NCI-H446 treated with DMSO at 0.1 percent for 48 hours (cell line): ENCODE results near the gene IL23A.
"Not testable (repeated sequence)": the region's sequence is repeated elsewhere in the genome, so short reads cannot be mapped to it uniquely, and the experiment has no call there.

Source experiments
- DNase-seq: peaks from one replicate; lab custom pipeline; 2025; lab: John Stamatoyannopoulos, UW

The IL23A gene, protein sequence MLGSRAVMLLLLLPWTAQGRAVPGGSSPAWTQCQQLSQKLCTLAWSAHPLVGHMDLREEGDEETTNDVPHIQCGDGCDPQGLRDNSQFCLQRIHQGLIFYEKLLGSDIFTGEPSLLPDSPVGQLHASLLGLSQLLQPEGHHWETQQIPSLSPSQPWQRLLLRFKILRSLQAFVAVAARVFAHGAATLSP

DNA sequence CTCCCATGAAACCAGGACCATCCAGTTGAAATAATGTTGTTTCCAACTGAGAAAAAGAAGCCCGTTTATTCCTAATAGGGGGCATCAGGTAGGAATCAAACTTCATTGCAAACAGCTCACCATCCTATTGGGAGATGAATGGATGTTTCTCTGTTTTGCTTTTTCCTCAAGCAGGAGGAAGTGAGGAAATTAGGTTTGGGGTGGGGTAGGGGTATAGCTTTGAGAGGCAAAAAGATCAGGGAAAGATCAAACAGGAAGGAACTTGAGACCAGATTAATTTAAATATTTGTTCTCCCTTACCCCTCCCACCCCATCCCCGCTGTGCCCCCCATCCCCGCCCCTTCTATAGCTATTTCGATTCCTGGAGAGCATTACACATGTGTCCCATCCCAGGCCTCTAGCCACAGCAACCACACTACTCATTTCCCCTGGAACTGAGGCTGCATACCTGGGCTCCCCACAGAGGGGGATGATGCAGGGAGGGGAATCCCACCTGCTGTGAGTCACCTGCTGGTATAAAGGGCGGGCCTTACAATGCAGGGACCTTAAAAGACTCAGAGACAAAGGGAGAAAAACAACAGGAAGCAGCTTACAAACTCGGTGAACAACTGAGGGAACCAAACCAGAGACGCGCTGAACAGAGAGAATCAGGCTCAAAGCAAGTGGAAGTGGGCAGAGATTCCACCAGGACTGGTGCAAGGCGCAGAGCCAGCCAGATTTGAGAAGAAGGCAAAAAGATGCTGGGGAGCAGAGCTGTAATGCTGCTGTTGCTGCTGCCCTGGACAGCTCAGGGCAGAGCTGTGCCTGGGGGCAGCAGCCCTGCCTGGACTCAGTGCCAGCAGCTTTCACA, at the start of gene IL23A:
Gene IL23A, plus strand, starts transcription at position 577 of the 850 bp plus-strand sequence. Its CDS starts 161 bp downstream, at position 738.
- no peak for DNase-seq

DNA sequence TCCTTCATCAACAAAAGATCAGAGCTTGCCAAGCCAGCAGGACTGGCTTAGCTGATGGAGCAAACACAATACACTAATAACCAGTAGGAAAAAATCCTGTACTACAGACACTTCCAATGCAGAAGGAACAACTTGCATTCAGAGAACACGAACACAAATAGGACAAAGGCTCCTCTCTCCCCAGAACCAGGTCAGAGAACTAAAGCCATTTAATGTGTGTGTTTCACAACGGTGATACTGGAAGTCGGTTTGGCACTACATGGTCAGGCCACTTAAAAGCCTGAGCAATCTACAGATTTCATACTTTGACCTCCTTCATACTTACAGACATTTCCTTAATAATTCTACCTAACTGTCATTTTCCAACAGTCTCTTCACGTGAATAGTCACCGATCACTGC, 44.9 kb upstream of the IL23A start:
- DNase-seq, result no peak

DNA sequence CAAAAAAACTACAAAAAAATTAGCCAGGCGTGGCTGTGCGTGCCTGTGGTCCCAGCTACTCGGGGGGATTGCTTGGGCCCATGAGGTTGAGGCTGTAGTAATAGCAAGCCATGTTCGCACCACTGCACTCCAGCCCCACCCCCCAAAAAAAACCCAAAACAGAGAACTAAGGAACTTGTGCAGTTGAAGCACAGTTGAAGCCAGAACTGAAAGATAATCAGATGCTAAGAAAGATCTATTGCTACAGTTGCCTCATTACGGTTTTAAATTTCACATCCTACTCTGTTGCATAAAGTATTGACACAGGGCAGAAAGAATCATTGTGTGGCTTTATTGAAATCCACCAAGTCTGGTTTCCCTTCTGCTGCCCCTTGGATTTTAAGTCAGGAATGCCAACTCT, 42.4 kb upstream of the IL23A start:
- no peak for DNase-seq

DNA sequence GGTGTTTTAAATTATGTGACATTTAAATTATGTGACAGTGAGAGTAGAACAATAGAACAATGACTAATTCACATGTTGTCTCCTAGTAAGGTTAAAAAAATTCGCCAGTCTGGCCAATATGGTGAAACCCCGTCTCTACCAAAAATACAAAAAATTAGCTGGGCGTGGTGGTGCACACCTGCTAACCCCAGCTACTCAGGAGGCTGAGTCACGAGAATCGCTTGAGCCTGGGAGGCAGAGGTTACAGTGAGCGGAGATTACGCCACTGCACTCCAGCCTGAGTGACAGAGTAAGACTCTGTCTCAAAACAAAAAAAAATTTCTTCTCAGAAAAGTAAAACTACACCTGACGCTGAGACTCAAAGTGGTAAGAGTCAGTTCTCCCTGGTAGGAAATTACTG, 41.3 kb upstream of the IL23A start:
- no peak for DNase-seq

DNA sequence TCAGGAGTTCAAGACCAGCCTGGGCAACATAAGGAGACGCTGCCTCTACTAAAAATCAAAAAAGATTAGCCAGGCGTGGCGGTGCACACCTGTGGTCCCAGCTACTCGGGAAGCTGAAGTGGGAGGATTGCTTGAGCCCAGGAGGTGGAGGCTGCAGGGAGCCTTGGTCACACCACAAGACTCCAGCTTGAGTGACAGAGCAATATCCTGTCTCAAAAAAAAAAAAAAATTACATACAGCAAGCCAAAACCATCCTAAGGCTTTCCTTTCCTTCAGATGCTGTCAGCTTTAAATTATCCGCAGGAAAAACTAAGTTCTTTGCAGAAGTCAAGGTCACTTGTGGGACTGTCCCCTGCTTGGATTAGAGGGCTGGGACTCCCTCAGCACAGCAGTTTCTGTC, 39.9 kb upstream of the IL23A start:
- no peak for DNase-seq

DNA sequence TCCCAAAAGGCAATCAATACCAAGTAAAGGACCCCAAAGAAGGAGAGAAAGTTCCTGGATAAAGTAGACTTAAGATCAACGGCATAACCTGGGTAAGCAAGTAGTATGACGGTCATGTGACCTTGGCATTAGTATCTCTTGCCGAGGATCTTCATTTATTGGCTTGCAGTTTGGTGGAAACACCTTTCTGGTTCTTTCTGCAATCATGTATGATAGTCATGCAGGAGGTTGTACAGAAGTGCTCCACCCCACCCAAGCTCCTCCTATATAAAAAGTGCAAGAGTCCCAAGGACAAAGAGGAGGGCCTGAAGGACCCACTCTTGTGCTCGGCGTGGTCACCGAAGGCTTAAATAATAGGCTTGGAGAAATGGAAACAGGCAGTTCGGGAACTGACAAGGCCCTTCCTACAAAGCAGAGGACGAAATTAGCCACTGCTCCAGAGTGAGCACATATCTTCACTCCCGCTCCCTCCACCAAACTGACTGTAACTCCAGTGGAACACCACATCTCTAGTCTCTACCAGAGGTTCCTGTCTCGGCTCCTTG, 39.3 kb upstream of the IL23A start:
- no peak for DNase-seq

DNA sequence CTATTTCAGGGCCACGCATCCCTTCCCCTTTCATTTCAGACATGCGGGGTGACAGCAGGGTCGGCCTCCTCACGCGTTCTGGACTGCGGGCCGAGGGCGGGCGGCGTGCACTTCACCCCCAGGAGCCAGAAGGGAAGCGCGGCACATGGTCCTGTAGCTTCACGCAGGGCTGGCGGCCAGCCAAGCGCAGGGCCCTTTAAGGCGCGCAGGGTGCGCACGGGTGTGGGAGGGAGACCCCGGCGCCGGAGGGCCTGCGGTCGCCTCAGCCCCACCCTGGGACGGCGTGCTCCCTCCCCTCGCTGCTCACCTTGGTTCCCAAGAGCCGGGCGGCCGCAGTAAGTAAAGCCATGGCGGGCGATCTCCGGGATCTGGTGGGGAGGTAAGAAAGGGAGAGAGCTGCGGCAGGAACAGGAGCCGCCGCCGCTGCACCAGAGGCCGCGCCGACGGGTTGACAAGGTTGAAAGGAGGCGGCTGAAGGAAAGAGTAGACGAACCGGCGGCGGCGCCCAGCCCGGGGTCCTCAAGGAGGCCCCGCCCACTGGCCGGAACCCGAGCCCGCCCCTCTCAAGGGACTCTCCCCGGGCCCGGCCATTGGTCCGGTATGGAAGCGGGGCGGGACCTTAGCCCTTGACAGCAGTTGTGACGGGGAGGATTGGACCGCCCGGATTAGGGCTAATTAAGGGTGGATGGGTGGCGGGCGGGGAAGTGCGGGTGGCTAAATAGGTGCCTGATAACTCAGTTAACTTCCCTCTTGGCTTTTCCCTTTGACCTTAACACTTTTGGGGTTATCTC, 38.6 kb upstream of the IL23A start, which contains the start of gene CS:
Gene CS, minus strand, starts transcription at position 478 of the 791 bp plus-strand sequence. Its CDS starts 129 bp downstream, at position 349.
- peak; percentile 93 for DNase-seq

DNA sequence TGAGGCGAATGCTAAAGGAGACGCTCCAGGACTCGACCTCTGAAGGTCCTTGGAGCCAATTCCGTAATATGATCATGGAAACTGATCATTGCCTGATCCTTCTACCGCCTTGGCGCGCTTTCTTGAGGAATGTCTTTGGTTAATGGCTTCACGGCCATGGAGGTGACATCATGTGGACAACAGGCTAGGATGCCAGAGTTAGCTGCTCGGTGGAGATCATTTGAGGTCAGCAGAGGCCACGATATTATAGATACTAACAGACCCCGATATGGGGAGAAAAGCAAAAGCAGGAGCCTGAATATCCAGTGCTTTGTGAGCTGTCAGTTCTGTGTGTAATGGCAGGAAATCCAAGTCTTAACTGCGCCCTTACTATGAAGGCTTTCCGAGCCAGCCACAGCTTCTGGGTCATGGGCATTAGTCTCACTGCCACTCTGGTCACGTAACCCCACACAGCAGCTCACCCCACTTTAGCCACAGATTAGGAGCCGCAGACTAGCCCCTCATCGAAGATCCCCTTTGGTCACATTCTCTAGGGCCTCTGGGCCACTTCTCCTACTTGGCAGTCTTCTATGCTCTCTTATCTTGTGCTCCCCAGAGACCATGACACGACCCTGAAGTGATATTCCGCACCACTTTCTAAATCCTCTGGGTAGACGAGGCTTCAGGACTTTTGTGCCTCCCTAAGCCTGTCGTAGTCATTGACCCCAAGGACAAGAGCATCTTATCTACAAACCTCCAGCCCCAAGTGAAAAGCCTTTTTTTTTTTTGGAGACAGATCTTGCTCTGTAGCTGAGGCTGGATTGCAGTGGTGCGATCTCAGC, 37.8 kb upstream of the IL23A start:
- DNase-seq, result no peak

DNA sequence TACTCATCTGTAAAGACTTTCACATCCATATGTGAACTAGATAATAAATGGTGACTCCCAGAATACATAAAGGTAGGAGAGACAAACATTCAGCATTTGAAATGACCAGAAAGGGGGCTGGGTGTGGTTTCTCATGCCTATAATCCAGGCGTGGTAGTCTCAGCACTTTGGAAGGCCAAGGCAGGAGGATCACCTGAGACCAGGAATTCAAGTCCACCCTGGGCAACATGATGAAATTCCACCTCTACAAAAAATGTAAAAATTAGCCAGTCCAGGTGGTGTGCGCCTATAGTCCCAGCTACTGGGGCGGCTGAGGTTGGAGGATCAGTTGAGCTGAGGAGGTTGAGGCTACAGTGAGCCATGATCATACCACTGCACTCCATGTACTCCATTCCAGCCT, 34.4 kb upstream of the IL23A start:
- DNase-seq, result no peak

DNA sequence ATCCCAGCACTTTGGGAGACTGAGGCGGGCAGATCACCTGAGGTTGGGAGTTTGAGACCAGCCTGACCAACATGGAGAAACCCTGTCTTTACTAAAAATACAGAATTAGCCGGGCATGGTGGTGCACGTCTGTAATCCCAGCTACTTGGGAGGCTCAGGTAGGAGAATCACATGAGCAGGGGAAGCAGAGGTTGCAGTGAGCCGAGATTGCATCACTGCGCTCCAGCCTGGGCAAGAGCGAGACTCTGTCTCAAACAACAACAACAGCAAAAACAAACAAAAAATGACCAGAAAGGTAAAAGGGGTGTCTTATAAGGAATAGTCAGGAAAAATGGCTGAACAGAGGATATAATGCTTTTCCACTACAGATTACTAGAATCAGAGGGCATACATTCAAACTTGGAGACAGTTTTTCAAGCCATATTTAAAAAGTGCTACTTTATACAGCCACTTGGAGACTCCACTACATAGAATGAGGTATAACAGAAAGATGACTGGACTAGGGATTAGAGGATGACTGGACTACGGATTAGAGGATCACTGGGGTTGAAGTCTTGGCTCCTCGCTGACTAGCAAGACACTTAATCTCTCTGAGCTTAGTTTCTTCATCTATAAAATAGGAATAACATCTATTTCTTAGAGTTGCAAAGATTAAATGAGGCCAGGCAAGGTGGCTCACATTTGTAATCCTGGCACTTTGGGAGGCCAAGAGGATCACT, 33.7 kb upstream of the IL23A start:
- no peak for DNase-seq

DNA sequence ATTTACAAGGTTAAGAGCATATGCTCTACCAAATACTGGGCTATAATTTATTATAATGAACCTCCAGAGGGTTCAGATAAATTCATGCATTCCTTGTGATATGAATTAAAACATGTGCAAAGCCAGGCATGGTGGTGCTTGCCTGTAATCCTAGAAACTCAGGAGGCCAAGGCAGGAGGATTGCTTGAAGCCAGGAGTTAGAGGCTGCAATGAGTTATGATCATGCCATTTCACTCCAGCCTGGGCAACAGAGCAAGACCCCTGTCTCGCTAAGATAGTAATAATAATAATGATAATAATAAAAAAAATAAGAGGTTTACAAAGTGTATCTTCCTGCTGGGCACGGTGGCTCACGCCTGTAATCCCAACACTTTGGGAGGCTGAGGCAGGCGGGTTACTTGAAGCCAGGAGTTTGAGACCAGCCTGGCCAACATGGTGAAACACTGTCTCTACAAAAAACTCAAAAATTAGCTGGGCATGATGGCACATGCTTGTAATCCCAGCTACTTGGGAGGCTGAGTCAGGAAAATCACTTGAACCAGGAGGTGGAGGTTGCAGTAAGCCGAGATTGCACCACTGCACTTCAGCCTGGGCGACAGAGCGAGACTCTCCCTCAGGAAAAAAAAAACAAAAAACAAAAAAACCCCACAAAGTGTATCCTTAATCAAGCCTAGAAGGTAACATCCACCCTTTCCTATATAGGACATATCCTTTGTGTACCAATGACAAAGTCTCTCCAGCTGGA, 31.3 kb upstream of the IL23A start:
- no peak for DNase-seq

DNA sequence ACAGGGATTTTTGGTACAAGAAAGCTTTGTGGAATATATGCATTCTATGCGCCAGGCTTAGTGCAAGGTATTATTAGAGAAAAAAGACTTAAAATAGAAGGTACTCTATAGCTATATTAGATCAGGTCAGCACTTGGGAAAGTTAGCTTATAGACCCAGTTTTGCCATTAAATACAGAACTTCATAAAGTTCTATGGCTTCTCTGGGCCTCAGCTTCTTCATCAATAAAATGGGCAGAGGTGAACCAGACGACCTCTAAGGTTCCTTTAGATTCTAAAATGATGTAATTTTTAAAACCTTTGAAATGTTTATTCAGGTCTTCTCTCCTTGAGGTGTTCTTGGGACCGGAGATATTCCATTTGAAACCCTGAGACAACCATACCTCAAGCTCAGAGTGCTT, 30.0 kb upstream of the IL23A start:
- DNase-seq, result no peak

DNA sequence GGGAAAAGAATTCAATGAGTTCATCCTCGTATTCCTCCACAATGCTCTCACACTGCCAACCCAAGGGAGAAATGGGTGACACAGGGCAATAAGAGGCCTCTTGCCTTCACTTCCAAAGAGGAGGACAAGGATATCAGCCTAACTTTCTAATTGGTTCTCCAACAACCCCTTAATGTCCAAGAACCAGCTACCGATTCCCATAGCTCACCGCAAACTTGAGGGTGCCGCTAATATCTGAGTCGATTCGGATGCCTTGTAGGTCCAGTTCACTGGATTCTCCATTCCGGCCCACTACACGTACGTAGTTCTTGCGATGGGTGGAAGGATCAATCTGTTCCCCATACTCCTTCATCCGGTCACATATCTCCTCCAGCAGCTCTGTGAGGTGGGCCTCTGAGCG, 27.7 kb upstream of the IL23A start:
- DNase-seq, result no peak

DNA sequence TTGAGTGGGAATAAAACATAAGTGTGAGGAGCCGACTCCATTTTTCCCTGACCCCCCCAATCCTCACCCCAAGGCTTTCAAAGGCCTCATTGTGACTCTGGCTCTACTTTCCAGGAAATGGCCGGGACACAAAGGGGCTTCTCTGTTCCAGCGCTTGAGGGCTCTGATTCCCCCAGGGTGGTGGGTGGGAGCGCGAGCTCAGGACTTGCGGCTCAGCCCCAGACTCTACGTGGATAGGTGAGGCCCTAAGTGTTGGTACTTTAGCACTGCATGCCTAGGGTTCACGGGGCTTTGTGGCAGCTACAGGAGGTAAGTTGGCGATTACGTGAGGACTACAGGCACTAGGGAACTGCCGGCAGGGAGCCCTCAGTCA, 23.4 kb upstream of the IL23A start:
- DNase-seq, result no peak

DNA sequence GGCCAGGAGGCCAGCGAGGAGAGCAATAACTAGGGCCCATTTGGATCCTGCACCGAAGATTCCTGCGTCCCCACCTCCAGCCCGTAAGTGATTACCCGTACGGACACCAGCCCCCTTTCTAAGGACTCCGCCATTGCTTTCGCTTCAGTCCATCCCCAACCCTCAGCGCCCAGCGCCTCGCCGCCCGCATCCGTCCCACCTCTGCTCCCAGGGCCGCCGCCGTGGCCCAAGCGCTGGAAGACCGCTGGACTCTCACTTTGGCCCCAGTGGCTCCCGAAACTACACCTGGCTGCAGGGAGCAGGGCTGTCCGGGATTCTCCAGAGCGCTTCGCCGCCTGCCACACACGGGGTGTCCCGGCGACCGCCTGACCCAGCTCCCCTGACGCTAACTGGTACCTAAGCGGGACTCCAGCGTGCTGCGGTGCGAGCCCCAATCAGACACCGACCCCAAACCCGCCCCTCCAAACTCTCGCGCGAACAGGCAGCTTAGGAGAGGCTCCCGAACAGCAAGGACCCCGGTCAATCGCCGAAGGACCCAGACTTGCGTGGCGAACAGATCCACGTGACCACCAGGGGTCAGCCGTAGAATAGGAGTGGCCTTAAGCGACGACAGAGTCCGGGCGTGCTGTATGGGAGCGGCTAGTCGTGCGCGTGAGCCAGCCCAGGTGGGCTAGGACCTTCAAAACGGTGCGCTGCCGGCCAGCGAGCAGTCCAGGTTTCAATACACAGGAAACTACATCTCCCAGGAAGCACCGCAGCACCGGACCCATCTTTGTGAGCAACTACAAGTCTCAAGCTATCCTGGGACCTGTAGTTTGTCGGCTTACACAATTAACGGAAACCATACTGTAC, 22.8 kb upstream of the IL23A start, which contains the start of gene CNPY2:
Gene CNPY2, minus strand, starts transcription at position 367 of the 852 bp plus-strand sequence. CDS start 771 bp downstream, outside the sequence.
- DNase-seq, result peak; percentile 93

DNA sequence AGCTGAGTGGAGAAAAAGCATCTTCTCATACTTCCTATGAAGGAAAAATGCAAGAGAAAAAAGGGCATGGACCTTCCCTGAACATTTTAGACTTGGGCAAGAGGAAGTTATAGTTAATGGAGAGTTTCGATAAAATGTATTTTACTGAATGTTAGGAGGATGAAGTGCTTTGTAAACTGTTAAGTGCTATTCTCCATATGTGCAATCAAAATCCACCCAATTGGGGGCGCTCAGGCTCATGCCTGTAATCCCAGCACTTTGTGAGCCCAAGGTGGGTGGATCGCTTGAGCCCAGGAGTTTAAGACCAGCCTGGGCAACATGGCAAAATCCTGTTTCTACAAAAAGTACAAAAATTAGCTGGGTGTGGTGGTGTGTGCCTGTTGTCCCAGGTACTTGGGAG, 21.0 kb upstream of the IL23A start:
- DNase-seq, result no peak

DNA sequence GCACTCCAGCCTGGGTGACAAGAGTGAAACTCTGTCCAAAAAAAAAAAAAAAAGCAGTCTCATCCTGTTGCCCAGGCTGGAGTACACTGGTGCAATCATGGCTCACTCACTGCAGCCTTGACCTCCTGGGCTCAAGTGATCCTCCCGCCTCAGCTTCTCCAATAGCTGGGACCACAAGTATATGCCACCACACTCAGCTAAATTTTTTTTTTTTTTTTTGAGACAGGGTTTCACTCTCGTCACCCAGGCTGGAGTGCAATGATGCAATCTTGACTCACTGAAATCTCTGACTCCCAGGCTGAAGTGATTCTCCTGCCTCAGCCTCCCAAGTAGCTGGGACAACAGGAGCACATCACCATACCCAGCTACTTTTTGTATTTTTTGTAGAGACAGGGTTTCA, 17.7 kb upstream of the IL23A start:
- DNase-seq, result no peak

DNA sequence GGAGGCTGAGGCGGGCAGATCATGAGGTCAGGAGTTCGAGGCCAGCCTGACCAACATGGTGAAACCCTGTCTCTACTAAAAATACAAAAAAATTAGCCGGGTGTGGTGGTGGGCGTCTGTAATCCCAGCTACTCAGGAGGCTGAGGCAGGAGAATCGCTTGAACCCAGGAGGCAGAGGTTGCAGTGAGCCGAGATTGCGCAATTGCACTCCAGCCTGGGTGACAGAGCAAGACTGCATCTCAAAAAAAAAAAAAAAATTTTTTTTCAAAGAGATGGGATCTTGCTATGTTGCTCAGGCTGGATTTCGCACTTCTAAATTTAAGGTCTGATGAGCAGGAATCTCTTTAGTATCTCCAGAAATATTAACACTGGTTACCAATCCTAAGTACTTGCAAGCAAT, 17.1 kb upstream of the IL23A start:
- DNase-seq, result not testable (repeated sequence)

DNA sequence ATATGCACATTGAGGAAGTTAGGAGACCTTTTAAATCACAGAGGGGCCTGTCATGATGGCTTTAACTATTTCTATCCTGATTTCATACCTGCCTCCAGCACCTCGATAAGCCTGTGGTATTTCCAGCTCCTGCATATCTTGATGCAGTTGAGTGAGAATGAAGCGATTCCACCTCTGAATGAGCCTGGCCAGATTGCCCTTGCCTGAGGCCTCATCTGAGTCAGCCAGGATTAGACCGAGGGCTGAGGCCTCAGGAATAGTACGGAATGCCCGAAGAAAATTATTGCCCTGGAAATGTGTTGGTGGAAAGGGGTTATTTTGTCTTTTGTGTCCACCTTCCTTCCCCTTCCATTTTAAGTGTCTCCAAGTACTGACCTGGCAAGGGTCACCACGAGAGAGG, 14.5 kb upstream of the IL23A start:
- no peak for DNase-seq
